GM18909 (cell line): ENCODE data around the gene SOCS2.

Experiments
- ATAC-seq: cut with Tn5 transposase; IDR thresholded peaks from one replicate; pipeline ENCODE4 v1.9.1; 2021; ENCODE audit warnings: mild to moderate bottlenecking; ENCODE audit not compliant: unreplicated experiment, poor library complexity

Gene SOCS2

DNA sequence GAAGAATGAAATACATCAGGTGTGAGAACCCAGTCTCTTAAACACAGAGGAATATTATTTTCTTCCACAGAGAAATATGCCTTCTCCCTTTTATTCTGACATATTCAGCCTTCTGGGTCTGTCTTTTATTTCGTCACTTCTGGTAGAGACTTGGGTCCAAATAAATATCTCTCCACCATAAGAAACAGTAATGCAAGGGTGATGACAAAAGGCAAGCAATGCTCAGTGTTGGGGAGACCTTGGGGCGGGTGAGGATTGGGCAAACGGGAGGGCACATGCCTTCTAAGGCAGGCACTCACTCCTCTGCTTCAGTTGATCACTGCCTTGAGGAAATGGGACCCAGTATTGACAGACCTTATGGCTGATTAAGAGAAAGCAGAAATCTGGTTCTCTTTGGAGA is 6.7 kb upstream of the SOCS2 start:
- ATAC-seq = no peak

DNA sequence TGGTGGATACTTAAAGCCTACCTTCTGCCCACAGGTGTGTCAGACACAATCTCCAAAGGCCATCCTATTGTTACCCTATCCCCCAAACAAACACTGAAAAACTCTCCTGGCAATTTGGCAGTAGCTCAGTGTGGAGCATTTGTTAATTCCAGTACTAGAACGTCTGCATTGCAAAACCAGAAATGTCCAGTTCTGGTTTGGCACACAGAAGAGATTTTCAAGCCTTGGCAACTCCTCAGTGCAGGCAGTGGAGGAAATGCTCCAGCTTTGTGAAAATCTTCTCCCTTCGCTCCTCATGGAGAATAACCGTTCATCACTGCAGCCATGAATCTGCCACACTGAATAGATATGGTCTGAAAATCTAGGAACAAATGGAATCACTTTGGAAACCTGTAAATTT is 5.3 kb upstream of the SOCS2 start:
- ATAC-seq = no peak

GRCh38 chr12:93568091-93568490 is 4.4 kb upstream of the SOCS2 start:
- ATAC-seq = no peak

- no peak for ATAC-seq
These were observed 3.2 kb upstream of the SOCS2 start for GRCh38 chr12:93569301-93569655.

DNA sequence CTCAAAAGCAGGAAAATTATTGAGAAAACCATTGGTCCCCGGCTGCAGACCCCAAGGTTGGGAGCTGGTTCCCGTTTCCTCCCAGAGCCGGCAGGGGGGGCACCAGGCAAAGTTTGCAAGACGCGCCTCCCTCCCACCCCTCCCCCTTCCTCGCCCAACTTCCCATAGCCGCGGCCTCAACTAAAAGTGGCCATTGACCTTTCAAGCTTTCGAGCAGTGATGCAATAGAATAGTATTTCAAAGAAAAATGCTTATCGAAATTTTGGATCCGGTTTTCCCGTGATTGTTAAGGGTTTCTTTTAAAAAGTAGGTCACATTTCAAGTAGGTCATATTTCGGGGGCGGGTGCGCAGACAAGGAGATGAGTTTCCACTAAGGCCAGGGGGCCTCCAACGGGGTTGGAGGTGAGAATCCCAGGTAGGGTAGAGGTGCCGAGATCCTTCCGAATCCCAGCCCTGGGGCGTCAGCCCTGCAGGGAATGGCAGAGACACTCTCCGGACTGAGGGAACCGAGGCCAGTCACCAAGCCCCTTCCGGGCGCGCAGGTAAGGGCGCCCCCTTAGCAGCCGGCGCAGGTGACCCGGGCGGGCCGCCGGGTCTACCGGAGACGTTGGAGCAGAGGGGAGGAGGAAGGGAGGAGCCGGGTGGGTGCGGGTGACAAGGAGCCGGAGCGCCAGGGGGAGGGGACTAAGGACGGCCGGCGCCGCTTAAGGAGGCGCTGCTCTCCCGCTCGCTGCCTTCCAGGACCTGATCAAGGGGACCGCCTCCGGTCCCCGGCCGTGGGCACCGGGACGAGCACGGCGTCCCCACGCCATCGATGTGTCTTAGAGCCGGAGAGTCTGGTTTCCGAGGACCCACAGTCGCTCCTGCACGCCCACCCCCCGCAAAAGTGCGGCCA is 2.6 kb upstream of the SOCS2 start:
- peak; percentile 52 for ATAC-seq

DNA sequence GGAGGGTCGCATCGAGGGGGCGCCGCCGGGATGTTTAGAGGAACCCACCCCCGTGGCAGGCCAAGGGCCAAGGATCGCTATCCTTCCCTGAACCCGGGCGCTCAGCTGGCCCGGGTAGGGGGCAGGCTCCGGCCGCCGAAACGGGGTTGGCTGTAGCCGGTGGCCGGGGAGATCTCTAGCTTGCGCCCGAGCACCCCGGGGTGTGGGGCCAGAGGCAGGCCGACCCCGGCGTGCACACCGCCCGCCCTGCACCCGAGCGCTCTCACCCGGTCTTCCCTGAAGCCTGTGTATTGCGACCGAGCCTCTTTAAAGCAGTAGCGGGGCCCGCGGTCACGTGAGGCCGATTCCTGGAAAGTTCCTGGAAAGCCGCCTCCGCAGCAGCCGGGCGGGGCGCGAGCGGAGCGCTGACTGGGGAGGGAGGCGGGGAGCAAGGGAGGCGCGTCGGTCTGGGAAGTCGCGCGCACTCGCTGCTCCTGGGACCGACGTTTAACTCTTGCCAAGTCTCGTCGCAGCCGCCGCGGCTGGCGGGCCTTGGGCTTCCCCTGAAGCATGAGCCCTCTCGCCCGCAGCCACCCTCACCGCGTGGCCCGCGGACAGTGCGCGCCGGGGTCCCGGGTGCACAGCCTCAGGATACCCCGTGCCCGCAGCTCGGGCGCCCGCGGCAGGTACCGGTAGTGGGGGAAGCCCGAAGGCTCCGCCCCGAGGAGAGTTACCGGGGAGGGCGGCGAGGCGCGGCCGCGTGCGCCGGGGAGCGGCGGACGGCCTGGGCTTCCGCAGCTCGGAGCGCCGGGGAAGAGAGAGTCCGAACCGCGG is 1.7 kb upstream of the SOCS2 start:
- ATAC-seq = peak; percentile 56

- peak; percentile 26 for ATAC-seq
These were observed 1.0 kb upstream of the SOCS2 start for GRCh38 chr12:93571365-93571924.

GRCh38 chr12:93572712-93573551 is 457 bp downstream of the SOCS2 start:
- ATAC-seq = no peak

DNA sequence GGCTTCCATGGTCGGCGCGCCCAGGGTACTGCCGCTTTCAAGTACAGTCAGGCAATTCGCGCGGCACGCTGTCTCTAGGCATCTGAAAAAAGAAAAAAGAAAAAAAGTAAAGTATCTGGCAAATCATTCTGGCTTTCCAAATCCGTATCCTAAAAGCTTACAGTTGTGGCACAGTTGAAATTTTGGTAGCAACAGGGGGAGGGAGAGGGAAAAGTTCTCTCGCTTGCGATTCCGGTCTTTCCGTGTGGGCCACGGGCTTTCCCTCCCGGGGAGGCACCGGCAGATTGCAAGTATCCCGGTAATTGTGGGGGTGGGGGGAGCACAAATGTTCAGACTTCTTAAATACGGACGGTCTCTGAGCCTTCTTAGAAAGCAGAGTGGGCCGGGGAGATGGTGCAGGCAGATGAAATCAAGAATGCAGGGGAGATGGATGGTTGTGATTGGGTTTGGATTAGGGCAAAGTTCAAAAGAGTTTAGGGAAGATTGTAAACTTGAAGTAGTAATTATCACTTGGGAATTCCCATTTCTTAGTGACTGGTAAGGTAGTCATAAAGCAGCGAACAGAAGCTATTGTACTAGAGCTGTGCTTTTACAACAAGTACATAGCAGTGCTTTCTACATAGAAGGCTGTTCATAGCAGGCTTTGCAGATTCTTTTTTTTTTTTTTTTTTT is 1.2 kb downstream of the SOCS2 start:
- no peak for ATAC-seq

GRCh38 chr12:93577222-93577621 is 4.7 kb downstream of the SOCS2 start:
- no peak for ATAC-seq

- no peak for ATAC-seq
These were observed 5.7 kb downstream of the SOCS2 start for GRCh38 chr12:93578221-93578620.

- no peak for ATAC-seq
These were observed 8.2 kb downstream of the SOCS2 start for GRCh38 chr12:93580682-93581081.

DNA sequence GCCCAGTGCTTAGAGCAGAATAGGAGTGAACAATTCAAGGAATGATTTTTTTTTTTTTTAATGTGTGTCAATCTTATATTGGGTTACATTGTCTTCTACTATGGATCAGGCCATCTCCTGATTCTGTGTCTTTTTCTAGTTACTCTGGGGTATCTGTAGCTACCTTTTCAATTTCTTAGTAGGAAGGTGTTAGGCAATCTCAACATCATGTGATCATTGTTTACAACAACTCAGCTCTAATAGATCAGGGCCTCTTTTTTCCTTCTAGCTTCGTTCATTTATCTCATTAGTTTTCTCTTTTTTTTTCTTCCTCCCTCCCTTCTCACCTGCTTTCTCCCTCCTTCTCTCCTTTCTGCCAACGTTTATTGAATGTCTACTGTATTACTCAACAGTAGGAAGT is 8.9 kb downstream of the SOCS2 start:
- no peak for ATAC-seq

GRCh38 chr12:93582351-93582750 is 9.9 kb downstream of the SOCS2 start:
- no peak for ATAC-seq

GRCh38 chr12:93583627-93584392 is 11.3 kb downstream of the SOCS2 start:
- ATAC-seq = no peak

- no peak for ATAC-seq
These were observed 12.8 kb downstream of the SOCS2 start for GRCh38 chr12:93585247-93585646.

- ATAC-seq = no peak
These were observed 15.1 kb downstream of the SOCS2 start for GRCh38 chr12:93587611-93588010.

GRCh38 chr12:93589081-93589480 is 16.6 kb downstream of the SOCS2 start:
- ATAC-seq = no peak
